Gastrocnemius medialis (tissue), 4 donors: ENCODE results near the gene CDC42BPG.

Experiments used
- POLR2A ChIP-seq, 2 donors: fragments of 450-650 bp; IDR thresholded peaks; one replicate each; pipeline ENCODE4 v1.6.1; 2017; ENCODE audit warnings: antibody characterized with exemption in 2 of 2, mild to moderate bottlenecking in 2 of 2, moderate library complexity in 2 of 2
- TF ChIP-seq, protein P1 (sequence below), 5 experiments: fragments of 450-650 bp in 3 of 5; fragments of 200-600 bp in 2 of 5; sonication (generic) in 2 of 5; IDR thresholded peaks in 4 of 5; conservative IDR thresholded peaks in 1 of 5; 1 replicate in 4 of 5; 2 replicates in 1 of 5; pipeline ENCODE4 v1.5.1; 2016 to 2019; ENCODE audit warnings: antibody characterized with exemption in 5 of 5, mild to moderate bottlenecking in 3 of 5, moderate library complexity in 3 of 5

DNA sequence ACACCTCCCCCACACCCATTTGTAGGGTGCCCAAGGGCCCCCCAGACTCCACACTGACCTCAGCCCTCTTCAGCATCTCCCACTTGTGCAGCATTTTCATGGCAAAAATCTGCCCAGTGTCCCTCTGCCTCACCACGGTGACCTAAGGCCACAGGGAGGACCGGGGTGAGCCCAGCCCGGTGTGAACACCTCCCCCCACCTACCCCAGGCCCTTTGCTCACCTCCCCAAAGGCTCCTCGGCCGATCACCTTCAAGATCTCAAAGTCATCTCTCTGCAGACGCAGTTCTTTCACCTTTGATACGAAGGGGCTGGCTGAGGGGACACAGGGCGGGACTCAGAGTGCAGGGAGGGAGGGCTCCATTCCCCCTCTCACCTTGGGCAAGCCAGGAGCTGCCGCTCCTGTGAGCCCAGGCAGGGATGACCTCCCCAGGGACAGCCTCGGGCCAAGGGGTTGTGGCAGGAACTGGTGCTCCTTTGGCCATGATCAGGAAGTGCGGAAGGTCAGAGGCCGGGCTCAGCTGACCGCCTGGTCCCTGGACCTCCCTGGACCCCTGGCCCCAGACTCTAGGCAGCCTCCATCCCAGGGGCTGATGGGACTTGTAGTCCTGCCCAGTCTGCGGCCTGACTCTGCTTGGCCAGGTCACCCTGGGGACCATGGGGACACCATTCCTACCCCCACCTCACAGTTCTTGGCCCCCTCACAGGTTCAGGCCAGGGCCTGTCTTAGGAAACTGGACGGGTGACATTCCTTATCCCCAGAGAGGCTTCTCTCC lies 2.7 kb downstream of the CDC42BPG start:
- TF ChIP-seq, protein P1, sequence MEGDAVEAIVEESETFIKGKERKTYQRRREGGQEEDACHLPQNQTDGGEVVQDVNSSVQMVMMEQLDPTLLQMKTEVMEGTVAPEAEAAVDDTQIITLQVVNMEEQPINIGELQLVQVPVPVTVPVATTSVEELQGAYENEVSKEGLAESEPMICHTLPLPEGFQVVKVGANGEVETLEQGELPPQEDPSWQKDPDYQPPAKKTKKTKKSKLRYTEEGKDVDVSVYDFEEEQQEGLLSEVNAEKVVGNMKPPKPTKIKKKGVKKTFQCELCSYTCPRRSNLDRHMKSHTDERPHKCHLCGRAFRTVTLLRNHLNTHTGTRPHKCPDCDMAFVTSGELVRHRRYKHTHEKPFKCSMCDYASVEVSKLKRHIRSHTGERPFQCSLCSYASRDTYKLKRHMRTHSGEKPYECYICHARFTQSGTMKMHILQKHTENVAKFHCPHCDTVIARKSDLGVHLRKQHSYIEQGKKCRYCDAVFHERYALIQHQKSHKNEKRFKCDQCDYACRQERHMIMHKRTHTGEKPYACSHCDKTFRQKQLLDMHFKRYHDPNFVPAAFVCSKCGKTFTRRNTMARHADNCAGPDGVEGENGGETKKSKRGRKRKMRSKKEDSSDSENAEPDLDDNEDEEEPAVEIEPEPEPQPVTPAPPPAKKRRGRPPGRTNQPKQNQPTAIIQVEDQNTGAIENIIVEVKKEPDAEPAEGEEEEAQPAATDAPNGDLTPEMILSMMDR (IDR thresholded peaks at IDR 0.05 in 4 of 5, conservative IDR thresholded peaks at IDR 0.05 in 1 of 5), result no peak
- TF ChIP-seq POLR2A (IDR thresholded peaks at IDR 0.05), result no peak
